EH (cell line): ENCODE measurements around the gene ANO8.
A peak's percentile ranks its signal among the peaks of the same experiment; 100 is the strongest.

Experiments used
- DNase-seq: peaks from one replicate; pipeline ENCODE4 v3.0.0-alpha.2; 2015; ENCODE audit warnings: low read depth

The ANO8 gene

DNA sequence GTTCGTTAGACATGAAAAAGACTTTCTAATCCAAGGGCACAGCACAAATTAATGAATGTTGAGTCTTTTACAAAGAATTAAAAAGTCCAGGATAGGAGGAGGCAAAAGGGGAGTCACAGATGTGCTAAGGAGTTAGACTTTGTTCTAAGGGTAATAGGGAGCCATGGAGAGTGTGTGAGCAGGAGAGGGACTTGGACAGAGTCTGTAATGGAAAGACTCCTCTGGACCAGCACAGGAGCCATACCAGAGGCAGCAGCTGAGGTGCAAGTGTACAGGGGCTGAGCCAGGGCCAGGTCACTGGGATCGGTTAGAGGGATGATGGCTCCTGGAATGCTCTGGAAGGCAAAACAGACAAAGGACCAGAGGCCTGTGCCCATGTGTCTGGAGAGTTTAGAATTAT is 13.2 kb upstream of the ANO8 start:
- no peak for DNase-seq

DNA sequence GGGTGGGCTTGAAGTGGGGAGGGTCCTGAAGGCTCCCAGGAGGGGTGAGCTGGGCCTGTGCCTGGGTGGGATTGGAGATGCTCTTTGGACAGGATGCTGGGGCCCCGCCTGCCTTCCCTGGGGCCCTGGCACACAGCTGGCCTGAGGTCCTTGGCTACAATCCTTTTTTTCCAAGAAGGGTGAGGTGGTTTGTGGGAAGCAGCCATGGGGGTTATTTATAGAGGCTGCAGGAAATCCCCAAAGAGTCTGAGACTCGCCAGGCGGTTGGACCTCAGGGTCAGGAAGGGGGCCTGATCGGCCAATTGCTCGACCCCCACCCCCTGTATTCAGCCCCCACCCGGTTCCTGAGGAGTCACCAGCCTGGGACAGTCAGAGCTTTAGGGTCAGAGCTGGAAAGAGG is 12.7 kb upstream of the ANO8 start:
- DNase-seq = peak; percentile 35

DNA sequence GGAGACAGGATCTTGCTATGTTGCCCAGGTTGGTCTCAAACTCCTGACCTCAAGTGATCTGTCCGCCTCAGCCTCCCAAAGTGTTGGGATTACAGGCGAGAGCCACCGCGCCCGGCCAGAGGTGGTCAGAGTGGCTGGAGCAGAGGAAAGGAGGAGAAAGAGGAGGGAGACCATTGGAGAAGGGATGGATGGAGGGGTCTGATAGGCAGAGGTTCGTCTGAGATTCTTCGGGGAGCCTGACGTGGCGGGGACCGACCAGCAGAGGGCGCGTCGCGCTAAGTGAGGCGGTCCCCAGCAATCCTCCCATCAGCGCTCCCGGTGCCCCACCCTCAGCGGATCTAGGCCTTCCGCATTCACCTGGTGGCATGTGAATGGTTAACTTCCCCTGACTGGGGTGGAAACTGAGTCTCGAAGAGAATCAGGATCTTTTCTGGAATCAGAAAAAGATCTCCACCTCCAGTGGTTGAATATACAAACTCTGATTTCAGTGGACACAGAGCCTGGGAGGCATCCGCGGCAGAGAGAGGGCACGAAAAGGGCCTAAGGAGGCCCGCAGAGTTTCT is 11.5 kb upstream of the ANO8 start:
- peak; percentile 65 for DNase-seq

DNA sequence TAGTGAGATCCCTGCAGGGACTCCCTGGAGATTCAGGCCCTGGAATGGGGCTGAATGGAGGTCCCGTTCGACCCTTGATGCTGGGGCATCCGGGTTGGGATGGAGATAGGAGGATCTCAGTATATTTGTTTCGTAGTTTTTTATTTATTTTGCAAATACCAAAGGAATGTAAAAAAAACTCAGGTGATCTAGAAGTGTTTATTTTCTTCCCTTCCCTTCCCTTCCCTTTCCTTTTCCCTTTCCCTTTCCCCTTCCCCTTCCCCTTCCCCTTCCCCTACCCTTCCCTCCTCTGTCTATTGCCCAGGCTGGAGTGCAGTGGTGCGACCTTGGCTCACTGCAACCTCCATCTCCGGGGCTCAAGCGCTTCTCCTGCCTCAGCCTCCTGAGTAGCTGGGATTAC is 7.2 kb upstream of the ANO8 start:
- DNase-seq = no peak

DNA sequence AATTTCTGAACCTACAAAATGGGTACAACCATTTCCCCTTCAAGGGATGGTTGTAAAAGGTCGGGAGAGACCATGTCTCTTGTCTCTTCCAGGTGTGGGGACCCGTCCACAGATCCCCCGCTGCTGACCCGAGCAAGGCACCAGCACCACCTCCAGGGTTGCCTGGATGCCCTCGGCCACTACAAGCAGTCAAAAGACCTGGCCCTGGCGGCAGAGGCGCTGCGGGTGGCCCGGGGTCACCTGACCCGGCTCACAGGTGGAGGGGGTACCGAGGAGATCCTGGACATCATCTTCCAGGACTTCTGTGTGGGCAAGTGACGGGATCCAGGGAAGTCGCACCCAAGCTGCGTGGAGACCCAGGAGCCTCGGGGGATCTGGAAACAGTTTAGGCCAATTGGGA is 6.7 kb upstream of the ANO8 start:
- no peak for DNase-seq

DNA sequence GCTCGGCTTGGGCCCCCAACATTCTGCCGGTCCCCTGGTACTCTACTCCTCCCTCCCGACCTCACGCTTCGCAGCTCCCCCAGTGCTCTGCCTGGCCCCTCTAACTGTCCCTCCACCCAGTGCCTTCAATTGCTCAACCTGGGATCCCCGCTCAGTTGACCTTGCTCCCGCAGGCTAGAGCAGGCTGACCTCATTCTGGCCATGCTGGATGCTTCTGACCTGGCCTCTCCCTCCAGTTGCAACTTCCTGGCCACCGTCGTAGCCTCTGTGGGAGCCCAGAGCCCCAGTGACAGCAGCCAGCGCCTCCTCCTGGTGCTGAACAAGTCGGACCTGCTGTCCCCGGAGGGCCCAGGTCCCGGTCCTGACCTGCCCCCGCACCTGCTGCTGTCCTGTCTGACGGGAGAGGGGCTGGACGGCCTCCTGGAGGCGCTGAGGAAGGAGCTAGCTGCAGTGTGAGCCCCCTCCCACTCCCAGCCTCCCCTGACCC is 6.3 kb upstream of the ANO8 start:
- DNase-seq = no peak

DNA sequence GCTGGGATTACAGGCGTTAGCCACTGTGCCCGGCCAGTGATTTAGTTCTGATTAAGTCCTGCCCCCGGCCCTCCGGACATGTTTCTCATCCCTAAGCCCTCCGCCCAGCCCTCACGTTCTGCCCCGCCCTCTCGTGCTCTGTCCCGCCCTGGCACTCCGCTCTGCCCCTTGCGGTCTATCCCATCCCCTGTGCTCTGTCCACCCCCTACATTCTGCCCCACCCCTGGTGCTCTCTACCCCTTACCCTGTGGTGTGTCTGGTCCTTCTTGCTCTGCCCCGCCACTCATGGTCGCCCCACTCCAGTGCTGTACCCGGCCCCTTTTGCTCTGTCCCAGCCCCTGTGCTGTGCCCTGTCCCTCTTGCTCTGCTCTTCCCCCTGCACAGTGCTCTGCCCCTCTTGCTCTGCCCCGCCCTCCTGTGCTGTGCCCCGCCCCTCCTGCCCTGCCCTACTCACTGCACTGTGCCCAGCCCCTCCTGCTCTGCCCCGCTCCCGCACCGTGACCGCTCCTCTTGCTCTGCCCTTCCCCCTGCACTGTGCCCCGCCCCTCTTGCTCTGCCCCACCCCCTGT is 5.7 kb upstream of the ANO8 start:
- DNase-seq = no peak

DNA sequence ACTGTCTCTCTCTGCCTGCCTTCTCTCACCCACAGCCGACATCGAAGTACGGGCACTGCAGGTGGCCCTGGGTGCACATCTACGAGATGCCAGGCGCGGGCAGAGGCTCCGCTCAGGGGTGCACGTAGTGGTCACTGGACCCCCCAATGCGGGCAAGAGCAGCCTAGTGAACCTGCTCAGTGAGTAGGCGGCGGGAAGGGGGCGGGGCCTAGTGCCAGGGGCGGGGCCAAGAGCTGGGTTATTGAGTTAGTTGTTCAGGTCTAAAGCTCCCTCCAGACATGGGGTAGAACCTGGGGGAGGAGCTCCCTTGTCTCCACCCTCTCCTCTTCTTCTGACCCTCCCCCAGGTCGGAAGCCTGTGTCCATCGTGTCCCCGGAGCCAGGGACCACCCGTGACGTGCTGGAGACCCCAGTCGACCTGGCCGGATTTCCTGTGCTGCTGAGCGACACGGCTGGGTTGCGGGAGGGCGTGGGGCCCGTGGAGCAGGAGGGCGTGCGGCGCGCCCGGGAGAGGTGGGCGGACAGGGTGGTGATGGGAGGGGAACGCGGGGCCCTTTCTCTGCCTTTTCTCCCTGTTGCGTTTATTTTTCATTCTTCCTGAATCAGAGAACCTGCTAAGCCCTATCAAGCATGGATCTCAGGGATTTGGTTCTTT is 4.6 kb upstream of the ANO8 start:
- no peak for DNase-seq

DNA sequence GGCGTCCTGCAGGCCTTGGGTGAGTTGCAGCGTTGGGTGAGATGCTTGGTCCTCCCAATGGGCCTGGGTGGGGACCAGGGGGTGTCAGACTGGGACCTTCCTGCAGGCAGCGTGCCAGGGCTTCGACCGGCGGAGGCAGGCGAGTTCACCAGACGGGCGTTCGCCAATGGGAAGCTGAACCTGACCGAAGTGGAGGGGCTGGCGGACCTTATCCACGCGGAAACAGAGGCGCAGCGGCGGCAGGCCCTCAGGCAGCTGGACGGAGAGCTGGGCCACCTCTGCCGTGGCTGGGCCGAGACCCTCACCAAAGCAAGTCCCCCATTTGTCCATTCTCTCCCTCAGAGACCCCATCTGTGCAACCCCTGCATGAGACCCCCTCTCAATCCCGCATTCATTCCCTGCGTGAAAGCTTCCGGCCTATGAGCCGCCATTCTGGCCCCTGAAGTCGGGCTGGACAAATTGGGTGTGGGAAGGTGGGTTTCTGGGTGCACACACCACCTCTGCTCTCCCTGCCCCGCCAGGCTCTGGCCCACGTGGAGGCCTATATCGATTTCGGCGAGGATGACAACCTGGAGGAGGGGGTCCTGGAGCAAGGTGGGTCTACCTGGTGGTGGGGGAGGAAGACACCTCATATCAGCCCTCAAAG is 3.9 kb upstream of the ANO8 start:
- DNase-seq = no peak

DNA sequence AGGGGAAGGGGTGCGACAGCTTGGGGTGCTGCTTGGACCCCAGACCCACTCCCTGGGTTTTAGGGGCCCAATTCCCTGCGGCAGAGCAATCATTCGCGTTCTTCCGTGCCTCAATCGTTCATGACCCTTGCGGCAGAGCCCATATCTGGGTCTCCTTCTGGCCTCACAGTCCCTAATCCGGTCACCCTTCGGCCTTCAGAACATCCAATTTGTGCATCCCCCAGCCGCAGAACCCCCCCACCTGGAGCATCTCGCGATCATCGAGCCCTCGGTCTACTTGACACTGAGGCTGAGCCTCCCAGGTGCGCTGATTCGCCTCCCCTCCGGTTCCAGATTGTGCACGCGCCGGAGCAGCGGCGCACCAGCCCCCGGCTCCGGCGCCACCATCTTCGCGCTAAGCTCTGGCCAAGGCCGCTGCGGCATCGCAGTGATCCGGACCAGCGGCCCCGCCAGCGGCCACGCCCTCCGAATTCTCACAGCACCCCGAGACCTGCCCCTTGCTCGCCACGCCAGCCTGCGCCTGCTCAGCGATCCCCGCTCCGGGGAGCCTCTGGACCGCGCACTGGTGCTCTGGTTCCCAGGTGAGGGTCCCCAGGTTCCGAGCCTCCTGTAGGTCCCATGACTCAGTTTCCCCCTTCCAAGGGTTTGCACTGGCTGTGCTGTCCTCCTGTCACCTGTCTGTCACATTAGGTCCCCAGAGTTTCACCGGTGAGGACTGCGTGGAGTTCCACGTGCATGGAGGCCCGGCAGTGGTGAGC is 3.2 kb upstream of the ANO8 start:
- peak; percentile 14 for DNase-seq

DNA sequence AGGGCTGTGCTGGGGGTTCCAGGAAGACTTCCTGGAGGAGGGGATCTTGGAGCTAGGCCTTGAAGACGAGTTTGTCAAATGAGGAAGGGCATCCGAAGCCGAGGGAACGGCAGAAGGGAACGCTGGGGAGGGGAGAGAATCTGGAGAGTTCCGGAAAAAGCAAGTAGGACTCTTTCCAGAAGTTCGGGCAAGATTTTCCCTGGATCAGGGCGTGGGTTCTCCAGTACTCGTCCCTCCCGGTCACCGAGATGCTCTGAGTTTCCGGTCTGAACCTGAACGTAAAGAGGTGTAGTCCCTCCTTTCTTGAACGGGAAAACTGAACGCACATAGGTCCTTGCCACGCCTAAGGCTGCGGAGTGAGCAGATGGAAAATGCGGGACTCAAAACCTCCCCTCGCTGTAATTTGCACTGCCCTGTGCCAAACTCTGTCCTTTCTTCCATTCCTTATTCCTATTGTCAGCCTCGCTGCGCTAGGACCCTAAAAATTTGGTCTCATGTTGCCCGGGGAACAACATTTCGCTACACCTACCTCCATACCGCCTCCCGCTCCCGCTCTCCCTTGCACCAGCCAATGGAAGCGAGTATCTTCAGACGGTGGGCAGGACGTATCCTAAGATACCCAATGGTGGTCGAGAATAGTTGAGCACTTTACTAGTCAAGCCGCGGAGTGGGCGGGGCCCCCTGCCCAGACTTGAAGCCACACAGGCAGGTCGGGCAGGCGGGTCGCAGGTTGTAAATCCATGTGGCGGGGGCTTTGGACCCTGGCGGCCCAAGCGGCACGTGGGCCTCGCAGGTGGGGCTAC is 2.4 kb upstream of the ANO8 start, which contains the start of gene GTPBP3:
Gene GTPBP3, plus strand, starts transcription at position 682 of the 803 bp plus-strand sequence. Its CDS starts 59 bp downstream, at position 741.
- peak; percentile 98 for DNase-seq

DNA sequence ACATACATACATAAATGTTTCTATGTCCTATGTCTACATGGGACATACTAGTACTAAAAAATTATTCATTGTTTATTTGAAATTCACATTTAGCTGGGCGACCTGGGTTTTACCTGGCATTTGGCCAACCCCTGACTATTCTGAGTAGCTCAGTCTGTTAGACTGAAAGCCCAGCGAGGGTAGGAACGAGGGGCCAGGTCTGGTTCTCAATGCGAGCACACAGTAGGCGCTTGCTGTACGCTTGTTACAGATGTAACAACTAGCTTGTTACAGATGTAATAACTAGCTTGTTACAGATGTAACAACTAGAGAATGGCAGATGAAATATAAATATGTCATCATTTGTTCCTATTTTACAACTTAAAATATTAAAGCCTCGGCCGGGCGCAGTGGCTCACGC is 920 bp upstream of the ANO8 start:
- DNase-seq = no peak

DNA sequence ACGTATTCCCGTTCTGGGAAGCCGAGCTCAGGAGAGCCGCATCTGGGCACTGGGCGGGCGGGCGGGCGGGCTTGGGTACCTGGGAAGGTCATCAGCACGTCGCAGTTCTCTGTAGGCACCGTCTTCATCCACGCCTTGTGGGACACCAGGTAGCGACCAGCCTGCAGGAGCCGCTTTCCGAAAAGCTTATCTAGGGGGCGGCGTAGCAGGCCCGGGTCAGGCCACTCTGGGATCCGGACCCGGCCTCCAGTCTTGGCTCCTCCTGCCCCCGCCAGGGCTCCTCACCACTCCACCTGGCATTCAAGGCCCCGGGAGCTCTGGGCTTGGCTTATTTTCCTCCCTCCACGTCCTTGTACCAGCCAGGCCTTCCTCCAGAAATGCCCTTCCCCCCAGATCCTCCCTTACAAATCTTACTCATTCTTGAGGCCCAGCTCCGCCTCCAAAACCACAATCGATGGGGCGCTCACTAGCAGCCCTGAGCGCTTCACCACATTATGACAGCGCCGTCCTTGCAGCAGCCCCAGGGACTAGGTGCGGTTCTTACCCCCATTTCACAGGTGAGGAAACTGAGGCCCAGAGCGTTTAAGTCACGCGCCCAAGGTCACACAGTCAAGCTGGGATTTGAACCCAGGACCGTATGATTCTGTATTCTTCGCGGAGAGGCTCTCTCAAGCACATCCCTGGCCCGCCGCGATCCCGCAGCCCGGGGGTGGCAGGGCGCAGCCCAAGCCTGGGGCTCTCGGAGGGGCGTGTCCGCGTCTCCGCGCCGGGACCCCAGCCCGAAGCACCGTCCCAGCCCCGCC is 843 bp downstream of the ANO8 start:
- DNase-seq = peak; percentile 85

DNA sequence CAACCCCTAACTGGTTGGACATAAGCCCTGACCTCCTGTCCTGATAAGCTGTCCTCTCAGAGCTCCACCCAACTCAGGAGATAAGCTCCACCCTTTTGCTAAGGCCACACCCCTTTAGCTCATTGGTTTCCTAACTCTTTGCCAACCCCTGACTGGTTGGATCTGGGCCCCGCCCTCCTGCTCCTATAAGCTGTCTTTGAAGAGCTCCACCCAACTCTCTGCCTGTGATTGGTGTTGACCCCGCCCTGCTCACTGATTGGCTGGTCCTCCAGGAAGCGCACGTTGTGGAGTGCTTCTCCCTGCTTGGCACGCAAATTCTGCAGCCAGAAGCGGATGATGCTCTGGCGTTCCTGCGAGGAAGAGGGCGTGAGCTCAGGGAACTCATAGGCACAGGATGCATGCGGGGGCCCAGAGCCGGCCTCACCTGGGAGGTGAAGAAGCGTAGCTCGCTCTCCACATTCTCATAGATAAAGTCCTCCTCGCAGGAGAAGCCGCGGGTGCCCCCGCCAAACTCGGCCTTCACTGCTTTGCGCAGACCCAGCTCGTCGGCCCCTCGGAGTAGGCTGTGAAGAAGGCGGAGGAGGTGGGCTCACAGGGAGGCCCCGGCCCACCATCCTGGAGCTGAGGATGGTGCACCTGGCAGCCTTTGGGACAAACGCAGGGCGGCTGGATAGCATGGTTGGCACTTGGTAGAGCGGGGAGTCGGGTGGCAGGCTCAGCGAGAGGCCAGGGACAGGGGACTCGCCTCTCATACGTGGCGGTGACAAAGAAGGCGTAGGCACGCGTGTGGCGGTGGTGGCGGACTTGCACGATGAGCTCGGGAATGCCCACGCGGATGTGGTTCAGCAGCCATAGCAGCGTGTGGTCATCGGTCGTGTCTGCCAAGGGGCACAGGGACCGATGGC is 1.7 kb downstream of the ANO8 start:
- DNase-seq = peak; percentile 67

DNA sequence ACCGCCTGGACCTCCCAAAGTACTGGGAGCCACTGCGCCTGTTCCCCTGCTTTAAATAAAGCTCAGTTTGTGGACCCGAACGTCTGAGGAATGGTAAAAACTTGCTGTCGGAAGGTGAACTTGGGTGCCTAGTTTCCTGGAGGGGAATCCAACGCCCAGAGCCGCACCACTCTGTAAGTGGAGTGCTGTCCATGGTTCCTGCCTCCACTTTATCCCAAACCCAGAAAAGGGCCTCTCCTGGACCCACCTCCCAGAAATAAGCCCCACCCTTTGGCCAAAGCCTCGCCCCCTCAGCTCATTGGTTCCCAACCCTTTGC is 2.3 kb downstream of the ANO8 start:
- DNase-seq = no peak

DNA sequence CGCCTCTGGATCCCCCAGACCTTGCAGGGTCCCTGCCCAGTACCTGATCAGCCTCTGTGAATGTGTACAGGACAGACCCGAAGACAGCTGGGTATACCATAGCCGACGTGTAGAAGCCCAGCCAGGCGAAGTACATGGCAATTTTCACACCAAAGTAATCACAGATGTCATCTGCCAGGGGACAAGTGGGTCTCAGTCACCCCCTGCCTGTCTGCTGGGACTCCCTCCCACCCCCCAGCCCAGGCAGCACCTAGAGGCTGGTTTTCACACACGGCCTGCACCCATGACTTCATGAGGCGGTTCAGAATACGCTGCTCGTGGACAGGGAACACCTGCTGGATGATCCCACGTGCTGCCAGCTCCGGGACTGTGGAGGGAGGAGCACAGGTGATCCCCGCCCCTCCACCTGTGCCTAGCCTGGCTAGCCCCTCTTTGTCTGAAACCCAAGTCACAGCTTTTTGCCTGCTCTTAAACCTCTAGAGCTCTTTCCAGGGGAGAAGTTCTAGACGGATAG is 3.6 kb downstream of the ANO8 start:
- no peak for DNase-seq

DNA sequence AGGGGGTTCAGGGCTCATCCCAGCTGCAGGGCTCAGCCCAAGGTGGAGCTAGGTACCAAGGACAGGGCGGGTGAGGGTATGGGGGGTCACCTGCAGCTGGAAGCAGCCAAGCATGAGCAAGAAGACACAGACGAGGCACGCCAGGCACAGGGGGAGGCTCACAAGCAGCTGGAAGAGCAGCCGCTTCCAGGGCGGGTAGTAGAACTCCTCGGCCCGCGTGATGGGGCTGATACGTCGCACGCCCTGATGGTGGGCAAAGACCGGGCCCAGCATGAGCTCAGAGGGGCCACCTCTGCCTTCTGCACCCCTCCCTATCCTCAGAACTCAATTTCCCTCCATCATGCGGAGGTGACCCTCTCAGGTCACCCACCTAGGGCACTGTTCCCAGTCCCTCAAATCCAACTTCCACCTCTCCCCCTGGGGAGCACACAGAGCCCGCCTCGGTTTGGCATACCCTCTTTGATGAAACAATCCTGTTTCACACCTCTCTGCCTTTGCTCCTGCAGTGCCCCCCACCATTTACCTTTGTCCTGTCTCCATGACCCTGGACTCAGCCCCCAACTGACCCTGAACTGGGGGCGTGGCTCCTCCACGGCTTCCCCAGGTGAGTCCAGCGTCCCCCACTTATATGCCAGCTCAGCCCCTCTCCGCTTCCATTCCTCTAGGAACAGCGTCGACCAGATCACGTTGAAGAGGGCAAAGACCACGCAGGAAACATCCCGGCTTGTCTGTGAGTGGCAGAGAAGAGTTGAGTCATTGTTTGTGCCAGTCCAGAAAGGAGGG is 4.2 kb downstream of the ANO8 start:
- DNase-seq = no peak

DNA sequence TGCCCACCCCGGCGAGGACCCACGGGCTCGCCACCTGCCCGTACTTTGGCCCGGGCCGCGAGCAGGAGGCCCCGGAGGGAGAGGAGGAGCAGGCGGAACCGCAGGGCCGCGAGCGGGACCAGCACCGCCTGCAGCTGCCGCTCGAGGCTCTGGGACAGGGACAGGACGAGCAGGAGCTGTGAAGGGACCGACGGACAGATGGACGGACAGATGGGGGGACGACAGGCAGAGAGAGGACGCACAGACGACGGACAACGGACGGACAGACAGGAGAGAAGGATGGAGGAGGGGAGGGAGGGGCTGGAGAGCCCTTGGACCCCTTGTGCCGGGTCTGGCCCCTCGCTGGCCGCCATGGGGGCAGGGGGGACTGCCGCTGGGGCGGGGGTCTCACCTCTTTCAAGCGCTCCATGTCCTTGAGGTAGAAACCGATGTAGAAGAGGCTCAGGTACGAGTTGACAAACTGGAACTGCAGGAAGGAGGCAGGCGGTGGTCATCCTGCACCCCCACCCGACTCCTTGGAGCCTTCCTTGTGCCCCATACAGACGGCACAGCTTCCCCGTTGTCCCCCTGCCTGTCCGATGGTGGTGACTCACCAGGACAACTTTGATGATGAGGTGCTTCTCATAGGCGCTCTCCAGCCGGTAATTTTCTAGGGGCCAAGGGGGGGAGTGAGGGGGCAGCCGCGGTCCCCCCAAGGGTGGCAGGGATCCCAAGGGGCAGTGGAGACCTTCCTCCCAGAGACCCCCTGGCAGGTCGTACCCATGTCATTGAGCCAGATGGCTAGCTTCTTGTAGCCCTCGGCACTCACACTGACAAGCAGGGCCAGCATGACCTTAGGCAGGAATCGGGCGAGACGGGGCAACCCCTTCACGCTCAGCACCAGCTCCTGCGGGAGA is 5.0 kb downstream of the ANO8 start:
- no peak for DNase-seq
